Subcutaneous adipose tissue (tissue), 4 donors: ENCODE data around the gene ADARB2. TPM values are rescaled to one million over a fixed set of nuclear protein-coding genes. Genes with fewer than 3 reads are reported as not detected.

Source experiments
- total RNA-seq, 4 donors: library from RNA; depleted of rRNA; stranded (reverse); fragments of >200 nt; gene quantifications; one replicate each; pipeline ENCODE4 v1.1.0, GENCODE V29; 2016
- TF ChIP-seq, protein P1 (sequence below): fragments of 450-650 bp; IDR thresholded peaks from one replicate; pipeline ENCODE4 v1.5.1; 2016; ENCODE audit warnings: low read depth, mild to moderate bottlenecking, control low read depth, antibody characterized with exemption, moderate library complexity

The ADARB2 gene
- total RNA-seq, 4 donors from 2014 or later = under 0.01 to 0.65 (median 0.44) TPM; not detected in 1

DNA sequence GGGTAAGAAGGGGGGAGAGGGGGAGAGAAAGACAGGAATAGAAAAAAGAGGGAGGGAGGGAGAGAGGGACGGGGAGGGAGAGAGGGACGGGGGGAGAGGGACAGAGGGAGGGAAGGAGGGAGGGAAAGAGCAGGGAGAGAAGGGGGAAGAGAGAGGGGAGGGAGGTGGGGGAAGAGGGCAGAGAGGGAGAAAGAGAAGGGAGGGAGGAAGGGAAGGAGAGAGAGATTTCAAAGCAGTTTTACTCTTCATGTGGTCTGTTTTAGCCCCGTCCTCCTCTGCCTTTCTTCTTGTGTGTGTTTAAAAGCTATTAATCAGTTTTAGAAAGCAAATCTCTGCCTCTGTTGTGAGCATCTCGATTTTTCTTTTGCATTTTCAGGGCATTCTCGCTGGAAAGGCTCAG lies 444.2 kb downstream of the ADARB2 start:
- TF ChIP-seq, protein P1, sequence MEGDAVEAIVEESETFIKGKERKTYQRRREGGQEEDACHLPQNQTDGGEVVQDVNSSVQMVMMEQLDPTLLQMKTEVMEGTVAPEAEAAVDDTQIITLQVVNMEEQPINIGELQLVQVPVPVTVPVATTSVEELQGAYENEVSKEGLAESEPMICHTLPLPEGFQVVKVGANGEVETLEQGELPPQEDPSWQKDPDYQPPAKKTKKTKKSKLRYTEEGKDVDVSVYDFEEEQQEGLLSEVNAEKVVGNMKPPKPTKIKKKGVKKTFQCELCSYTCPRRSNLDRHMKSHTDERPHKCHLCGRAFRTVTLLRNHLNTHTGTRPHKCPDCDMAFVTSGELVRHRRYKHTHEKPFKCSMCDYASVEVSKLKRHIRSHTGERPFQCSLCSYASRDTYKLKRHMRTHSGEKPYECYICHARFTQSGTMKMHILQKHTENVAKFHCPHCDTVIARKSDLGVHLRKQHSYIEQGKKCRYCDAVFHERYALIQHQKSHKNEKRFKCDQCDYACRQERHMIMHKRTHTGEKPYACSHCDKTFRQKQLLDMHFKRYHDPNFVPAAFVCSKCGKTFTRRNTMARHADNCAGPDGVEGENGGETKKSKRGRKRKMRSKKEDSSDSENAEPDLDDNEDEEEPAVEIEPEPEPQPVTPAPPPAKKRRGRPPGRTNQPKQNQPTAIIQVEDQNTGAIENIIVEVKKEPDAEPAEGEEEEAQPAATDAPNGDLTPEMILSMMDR = no peak

DNA sequence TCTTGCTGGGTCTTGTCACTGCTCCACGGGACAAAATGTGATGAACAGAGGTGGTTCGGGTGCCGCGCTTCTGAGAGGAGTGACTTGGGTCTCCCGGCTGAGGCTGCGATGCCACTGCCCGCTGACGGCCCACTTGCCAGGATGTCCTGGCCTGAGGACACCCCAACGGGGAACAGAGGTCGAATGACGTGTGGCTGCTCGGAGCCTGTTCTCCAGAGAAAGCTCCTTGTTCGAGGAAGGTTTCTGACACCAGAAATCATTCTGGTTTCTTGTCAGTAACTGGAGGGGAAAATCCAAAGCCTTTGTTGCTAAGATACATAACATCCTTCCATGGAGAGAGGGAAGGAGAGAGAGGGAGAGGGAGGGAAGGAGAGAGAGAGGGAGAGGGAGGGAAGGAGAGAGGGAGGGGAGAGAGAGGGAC lies 444.7 kb downstream of the ADARB2 start:
- TF ChIP-seq, protein P1 = no peak

- TF ChIP-seq, protein P1 = no peak
Measured at GRCh38 chr10:1291178-1292090, 445.9 kb downstream of the ADARB2 start.

DNA sequence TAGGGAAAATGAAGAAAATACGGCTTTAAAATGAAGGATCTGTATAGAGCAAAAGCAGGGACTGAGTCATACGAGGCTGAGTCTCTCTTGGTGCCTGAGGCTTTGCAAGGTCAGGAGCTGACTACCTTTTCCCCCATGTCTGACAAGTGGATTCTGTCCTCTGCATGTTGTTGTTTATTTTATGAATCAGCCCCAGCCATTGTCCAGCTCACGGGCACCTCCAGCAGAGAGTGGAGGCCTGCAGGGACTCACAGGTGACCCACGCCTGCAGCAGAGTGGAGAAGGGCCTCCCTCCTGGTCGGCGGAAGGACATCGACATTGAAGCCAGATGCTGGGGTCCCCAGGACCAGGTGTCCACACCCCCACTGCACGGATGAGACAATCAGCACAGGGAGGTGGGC lies 447.3 kb downstream of the ADARB2 start:
- TF ChIP-seq, protein P1 = no peak

DNA sequence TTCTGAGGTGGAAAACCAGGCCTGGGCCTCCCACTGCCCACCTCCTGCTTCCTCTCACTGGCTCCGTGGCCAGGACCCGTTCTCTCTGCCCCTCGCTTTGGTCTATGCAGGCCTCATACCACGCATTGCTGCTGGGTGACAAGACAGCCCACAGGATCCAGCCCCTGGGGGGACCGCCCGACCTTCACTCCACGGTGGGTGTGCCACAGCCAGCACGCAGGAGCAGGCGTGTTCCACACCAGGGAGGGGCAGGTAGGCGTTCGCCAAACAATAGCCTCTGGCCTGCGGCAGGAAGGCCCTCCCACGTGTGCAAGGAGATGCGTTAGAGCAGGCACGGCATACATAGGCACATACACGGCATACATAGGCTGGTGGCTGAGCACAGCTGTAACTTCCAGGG lies 447.7 kb downstream of the ADARB2 start:
- TF ChIP-seq, protein P1 = no peak

DNA sequence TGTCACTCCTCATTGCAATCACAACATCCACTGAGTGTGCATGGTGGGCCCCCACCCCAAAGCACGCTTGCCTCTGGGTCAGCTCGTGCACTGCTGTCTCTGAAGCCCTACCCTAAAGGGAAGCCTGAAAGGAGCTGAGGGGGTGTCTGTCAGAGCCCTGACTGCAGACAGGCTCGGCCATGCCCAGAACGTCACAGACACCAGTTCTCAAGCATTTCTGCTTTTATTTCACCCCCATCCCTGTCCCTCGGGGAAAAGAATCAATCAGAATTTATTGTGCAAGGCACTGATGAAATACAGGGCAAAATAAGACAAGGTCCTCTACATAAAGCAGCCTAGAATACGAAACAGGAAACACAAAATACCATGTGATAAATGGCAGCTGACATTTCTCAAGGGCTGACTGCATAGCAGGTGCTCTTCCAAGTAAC lies 449.3 kb downstream of the ADARB2 start:
- TF ChIP-seq, protein P1 = no peak

- TF ChIP-seq, protein P1 = no peak
Measured at GRCh38 chr10:1287487-1287886, 449.8 kb downstream of the ADARB2 start.
